Fibroblast of mammary gland (primary cell): ENCODE measurements around the gene P4HB.

Source experiments
- DNase-seq: peaks from one replicate; pipeline ENCODE4 v3.0.0-alpha.2; 2010; ENCODE audit warnings: low read depth
- H3K4me3 ChIP-seq: 2 replicates; pipeline ENCODE4 v1.5.1; 2011; ENCODE audit warnings: low read depth, mild to moderate bottlenecking, low read length, moderate library complexity; ENCODE audit not compliant: control insufficient read depth
- TF ChIP-seq, protein P1 (sequence below): conservative IDR thresholded peaks from 2 replicates; pipeline ENCODE4 v1.5.1; 2011; ENCODE audit warnings: low read depth, low read length, inconsistent platforms; ENCODE audit not compliant: control insufficient read depth, insufficient read depth

Gene P4HB

DNA sequence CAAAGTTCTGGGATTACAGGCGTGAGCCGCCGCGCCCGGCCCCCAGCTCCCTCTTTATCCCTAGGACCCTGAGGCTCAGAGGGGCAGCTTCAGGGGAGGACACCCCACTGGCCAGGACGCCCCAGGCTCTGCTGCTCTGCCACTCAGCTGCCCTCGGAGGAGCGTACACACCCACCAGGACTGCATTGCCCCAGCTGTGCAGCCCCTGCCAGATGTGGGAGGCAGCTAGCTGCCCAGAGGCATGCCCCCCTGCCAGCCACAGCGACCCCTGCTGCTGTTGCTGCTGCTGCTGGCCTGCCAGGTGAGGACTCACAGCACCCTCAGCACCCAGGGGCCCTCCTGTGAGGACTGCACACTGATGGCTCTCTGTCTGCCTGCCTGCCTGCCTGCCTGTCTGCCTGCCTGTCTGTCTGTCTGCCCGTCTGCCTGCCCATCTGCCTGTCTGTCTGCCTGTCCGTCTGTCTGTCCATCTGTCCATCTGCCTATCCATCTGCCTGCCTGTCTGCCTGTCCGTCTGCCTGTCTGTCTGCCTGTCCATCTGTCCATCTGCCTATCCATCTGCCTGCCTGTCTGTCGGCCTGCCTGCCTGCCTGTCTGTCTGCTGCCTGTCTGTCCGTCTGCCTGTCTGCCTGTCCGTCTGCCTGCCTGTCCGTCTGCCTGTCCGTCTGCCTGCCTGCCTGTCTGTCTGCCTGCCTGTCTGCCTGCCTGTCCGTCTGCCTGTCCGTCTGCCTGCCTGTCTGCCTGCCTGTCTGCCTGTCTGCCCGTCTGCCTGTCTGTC, 51.4 kb downstream of the P4HB start:
- H3K4me3 ChIP-seq = no peak overlapping the region
- TF ChIP-seq, protein P1, sequence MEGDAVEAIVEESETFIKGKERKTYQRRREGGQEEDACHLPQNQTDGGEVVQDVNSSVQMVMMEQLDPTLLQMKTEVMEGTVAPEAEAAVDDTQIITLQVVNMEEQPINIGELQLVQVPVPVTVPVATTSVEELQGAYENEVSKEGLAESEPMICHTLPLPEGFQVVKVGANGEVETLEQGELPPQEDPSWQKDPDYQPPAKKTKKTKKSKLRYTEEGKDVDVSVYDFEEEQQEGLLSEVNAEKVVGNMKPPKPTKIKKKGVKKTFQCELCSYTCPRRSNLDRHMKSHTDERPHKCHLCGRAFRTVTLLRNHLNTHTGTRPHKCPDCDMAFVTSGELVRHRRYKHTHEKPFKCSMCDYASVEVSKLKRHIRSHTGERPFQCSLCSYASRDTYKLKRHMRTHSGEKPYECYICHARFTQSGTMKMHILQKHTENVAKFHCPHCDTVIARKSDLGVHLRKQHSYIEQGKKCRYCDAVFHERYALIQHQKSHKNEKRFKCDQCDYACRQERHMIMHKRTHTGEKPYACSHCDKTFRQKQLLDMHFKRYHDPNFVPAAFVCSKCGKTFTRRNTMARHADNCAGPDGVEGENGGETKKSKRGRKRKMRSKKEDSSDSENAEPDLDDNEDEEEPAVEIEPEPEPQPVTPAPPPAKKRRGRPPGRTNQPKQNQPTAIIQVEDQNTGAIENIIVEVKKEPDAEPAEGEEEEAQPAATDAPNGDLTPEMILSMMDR = no peak
- no peak for DNase-seq

DNA sequence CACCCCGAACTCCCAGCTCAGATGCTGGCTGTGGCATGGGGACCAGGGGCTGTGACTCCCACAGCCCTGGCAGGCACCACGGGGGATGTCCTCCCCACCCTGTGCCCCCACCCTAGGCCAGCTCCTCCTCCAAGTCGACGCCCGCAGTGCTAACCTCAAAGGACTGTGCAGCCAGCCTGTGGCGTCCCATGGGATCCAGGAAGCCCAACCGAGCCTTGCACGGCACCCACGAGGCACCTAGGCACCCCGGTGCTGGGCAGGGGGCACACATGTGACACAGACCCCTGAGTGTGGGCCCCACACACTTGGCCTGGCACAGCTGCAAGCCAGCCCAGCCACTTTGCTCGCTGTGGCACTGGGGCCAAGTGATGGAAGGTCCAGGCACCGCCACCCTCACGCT, 52.5 kb downstream of the P4HB start:
- no peak for DNase-seq
- no peak overlapping the region for H3K4me3 ChIP-seq
- TF ChIP-seq, protein P1 = no peak

DNA sequence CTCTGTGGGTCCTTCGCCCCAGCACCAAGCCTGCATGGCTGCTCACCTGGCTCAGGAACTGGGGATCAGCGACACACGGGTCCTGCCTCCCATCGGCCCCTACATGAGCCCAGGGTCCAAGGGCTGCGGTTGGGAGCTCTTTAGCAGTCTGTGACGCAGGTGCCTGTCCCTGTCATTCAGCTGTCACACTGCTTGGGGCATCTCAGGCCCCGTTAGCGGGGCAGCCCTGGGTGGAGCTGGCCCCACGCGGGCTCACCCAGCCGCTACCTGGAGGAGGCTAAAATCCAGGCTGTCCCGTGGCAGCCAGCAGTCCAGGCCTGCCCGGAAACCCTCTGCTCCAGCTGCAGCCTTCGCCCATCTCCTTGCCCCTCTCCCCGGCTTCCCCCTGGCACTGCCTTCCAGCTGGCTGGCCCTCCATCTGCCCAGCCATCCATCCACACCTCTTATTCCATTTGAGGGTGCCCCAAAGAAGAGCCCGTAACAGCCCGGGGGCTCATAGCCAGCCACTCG, 53.1 kb downstream of the P4HB start:
- TF ChIP-seq, protein P1 = no peak
- no peak overlapping the region for H3K4me3 ChIP-seq
- no peak for DNase-seq

DNA sequence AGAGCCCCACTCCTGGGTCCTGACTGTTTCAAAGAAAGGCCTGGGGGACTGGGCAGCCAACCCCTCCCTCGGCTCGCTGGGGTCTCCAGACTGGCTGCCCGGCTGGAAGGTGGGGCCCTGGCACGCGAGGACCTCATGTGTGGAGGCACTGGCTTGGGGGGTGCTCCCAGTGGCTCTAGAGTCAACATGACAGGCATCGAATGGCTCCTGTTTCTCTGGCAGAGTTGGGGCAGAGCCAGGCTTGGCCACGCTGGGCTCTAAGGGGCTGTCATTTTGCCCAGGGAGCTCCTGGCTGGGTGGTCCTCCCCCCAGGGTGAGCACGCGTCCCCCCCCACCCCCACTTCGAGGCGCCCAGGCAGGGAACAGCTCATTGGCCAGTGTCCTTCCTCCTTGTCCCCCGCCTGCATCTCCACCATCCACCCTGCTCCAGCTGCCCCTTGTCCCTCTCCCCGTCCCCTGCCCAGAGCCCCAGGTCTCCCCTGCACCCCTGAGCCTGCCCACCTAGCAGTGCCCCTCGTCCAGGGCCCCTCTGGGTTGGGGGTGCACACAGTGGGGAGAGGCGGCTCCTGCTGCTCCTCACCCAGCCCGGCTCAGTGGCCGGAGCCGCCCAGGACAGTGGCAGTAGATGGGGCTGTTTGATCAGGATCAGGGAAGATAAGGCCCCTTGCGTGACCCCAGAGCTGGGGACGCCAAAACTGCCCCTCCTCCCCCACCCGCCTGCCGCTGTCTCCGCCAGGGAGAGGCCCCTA, 53.7 kb downstream of the P4HB start:
- TF ChIP-seq, protein P1 = no peak
- no peak overlapping the region for H3K4me3 ChIP-seq
- DNase-seq = no peak

DNA sequence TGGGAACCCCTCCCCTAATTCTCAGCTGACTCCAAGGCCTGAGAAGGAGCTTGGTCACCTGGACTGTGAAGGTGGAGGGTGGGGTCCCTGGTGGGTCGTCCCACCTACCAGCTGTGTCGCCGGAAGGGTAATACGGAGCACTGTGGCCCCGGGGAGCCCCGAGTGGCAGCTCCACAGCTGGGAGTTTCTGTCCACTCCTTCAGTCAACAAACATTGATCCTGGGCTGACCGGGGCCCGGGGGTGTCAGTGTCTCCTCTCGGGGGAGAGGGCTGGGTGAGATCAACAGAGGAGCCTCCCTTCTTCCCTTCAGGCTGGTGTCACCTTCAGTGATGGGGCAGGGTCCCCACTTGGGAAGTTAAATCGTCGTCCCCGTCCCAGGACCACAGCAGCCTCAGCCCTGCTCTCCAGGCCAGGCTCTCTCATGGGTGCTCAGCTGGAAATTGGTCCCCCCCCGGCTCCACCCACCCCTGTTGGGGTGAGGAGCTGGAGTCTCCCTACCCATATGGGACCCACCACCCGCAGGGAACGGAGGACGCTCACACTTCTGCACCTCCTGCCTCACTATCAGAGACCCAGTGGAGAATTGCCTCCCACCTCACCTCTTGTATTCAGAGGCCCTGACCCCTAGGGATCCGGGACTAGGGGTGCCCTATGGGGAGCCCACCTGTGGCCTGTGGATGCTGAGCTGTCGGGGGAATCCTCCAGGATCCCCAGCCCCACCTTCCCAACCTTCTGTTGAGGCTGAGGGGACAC, 54.5 kb downstream of the P4HB start:
- TF ChIP-seq, protein P1 = no peak
- H3K4me3 ChIP-seq = no peak overlapping the region
- no peak for DNase-seq

DNA sequence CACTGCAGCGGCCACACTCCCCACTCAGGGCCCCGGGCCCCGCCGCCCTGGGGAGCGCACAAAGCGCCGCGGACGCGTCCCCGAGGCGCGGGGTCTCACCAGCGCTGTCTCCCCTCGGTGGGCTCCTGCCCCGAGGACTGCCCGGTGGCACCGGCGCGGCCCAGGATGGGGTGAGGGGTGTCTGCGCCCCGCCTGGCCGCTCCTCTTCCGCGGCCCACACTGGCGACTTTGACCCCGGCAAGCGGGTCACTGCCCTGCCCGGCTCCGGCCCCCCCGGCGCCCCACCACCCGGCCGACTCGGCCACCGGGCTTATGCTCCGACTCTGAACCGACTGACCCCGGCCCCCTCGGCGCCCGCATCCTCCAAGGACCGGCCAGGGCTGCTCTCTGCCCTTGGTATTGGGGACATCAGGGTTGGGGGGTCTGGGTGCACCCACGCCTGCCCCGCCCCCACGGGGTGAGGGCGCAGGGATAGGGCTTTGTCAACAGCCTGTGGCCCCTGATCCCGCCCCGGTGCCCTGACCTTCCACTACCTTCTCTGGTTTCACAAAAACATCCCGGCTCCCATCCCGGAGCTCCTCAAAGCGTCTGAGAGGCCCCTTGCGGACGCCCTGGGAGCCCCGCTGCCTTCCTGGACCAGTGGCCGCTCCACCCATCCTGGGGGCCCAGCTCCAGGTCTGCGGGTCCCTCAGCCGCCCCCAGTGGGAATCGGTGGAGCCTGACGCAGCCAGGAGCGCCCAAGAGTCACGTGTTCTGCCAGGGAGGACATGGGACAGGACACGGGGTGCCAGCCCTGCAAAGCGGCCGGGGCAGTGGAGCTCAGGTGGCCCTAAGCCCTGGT, 55.6 kb downstream of the P4HB start:
- DNase-seq = no peak
- TF ChIP-seq, protein P1 = no peak
- H3K4me3 ChIP-seq = no peak overlapping the region
